HG03520 (cell line): Measurements from ENCODE around the gene TBC1D22B.
"Not testable (repeated sequence)": the region's sequence is repeated elsewhere in the genome, so short reads cannot be mapped to it uniquely, and the experiment has no call there.

ENCODE experiments used
- ATAC-seq: cut with Tn5 transposase; IDR thresholded peaks from one replicate; pipeline ENCODE4 v1.9.1; 2021; ENCODE audit warnings: mild to moderate bottlenecking, moderate library complexity; ENCODE audit not compliant: unreplicated experiment

Gene TBC1D22B

GRCh38 chr6:37319856-37320480, 62.4 kb downstream of the TBC1D22B start:
- no peak for ATAC-seq

GRCh38 chr6:37320646-37321045, 63.1 kb downstream of the TBC1D22B start:
- ATAC-seq = no peak

- ATAC-seq = no peak
Measured at GRCh38 chr6:37321101-37321500, 63.5 kb downstream of the TBC1D22B start.

- no peak for ATAC-seq
Measured at GRCh38 chr6:37321516-37322415, 64.2 kb downstream of the TBC1D22B start.

- ATAC-seq = no peak
Measured at GRCh38 chr6:37323580-37323979, 66.0 kb downstream of the TBC1D22B start.

- ATAC-seq = no peak
Measured at GRCh38 chr6:37324131-37325033, 66.8 kb downstream of the TBC1D22B start.

- ATAC-seq = not testable (repeated sequence)
Measured at GRCh38 chr6:37330345-37330744, 72.8 kb downstream of the TBC1D22B start.

GRCh38 chr6:37331047-37331446, 73.5 kb downstream of the TBC1D22B start:
- ATAC-seq = no peak

GRCh38 chr6:37332894-37333293, 75.3 kb downstream of the TBC1D22B start:
- no peak for ATAC-seq

- no peak for ATAC-seq
Measured at GRCh38 chr6:37334047-37334446, 76.5 kb downstream of the TBC1D22B start.

- not testable (repeated sequence) for ATAC-seq
Measured at GRCh38 chr6:37338317-37338716, 80.7 kb downstream of the TBC1D22B start.

GRCh38 chr6:37338745-37339255, 81.2 kb downstream of the TBC1D22B start:
- ATAC-seq = no peak

GRCh38 chr6:37339741-37340638, 82.4 kb downstream of the TBC1D22B start:
- no peak for ATAC-seq

GRCh38 chr6:37340639-37340943, 83.0 kb downstream of the TBC1D22B start:
- ATAC-seq = no peak

- ATAC-seq = no peak
Measured at GRCh38 chr6:37343248-37343647, 85.7 kb downstream of the TBC1D22B start.

- ATAC-seq = no peak
Measured at GRCh38 chr6:37344308-37344707, 86.7 kb downstream of the TBC1D22B start.

GRCh38 chr6:37345804-37346203, 88.2 kb downstream of the TBC1D22B start:
- ATAC-seq = not testable (repeated sequence)

- no peak for ATAC-seq
Measured at GRCh38 chr6:37347177-37347576, 89.6 kb downstream of the TBC1D22B start.

GRCh38 chr6:37347670-37348111, 90.1 kb downstream of the TBC1D22B start:
- ATAC-seq = no peak

- ATAC-seq = no peak
Measured at GRCh38 chr6:37351027-37351426, 93.5 kb downstream of the TBC1D22B start.
